K562 (cell line): ENCODE measurements around the gene ARL8A. TPM values are rescaled to one million over a fixed set of nuclear protein-coding genes. Genes with fewer than 3 reads are reported as not detected.

Experiments
- ATAC-seq: fragments of 200-7000 bp; cut with Tn5 transposase; 3 replicates; pipeline ENCODE4 v1.9.1; 2020; ENCODE audit warnings: moderate library complexity
- BruUV-seq: library from RNA; stranded (reverse); fragments of 400-500 nt; replicated peaks from 2 replicates; lab custom pipeline; 2021; lab: Mats Ljungman, UMichigan
- CTCF ChIA-PET: fragments of 300-600 bp; formaldehyde crosslinking; extraction: SDS; loops from one replicate; lab custom pipeline; 2021; ENCODE audit warnings: low intra/inter-chr PET ratio; lab: Yijun Ruan, JAX
- POLR2A ChIA-PET: fragments of 300-600, 350-650 bp; sonication (Branson Sonifier 250); formaldehyde crosslinking; extraction: SDS; loops from one replicate; lab custom pipeline; 2021; ENCODE audit warnings: antibody characterized with exemption, inconsistent platforms; lab: Yijun Ruan, JAX
- DNase-seq, 4 experiments: peaks; one replicate each; pipeline versions ENCODE4 v3.0.0 to v3.0.0-alpha.2; 2011 to 2018; ENCODE audit warnings: low spot score in 3 of 4, mixed read lengths in 3 of 4; ENCODE audit errors: extremely low read depth in 1 of 4
- FAIRE-seq: peaks from 2 replicates; lab custom pipeline; 2011; peaks lifted over from hg19 to GRCh38; lab: Jason Lieb, UNC
- H2AFZ ChIP-seq: 2 replicates; pipeline ENCODE4 v1.6.0; 2011; ENCODE audit warnings: low read depth, low read length, control low read depth, inconsistent platforms
- H3K27ac ChIP-seq: fragments of 200-600 bp; 3 replicates; pipeline ENCODE4 v1.8.0; 2011; ENCODE audit warnings: low read depth, mild to moderate bottlenecking, control low read depth, inconsistent platforms, low read length, moderate library complexity, mixed read lengths; ENCODE audit errors: extremely low read depth
- H3K27me3 ChIP-seq, 2 experiments: fragments of 300-600 bp in 1 of 2; 2 replicates in 1 of 2; 3 replicates in 1 of 2; pipeline versions ENCODE4 v1.6.0 to v1.8.0; 2011; ENCODE audit warnings: inconsistent platforms in 2 of 2, low read length in 2 of 2, mild to moderate bottlenecking in 1 of 2, mixed read lengths in 1 of 2, moderate library complexity in 1 of 2; ENCODE audit not compliant: control insufficient read depth in 2 of 2, insufficient read depth in 2 of 2
- H3K36me3 ChIP-seq: fragments of 300-600 bp; 3 replicates; pipeline ENCODE4 v1.8.0; 2011; ENCODE audit warnings: mild to moderate bottlenecking, low read length, inconsistent platforms; ENCODE audit not compliant: control insufficient read depth, insufficient read depth
- H3K4me1 ChIP-seq, 2 experiments: fragments of 200-600 bp in 1 of 2; replicated peaks in 1 of 2; 2 replicates in 1 of 2; 3 replicates in 1 of 2; pipeline versions ENCODE4 v1.5.1 to v1.8.0; 2011; ENCODE audit warnings: inconsistent platforms in 2 of 2, low read length in 2 of 2, mild to moderate bottlenecking in 1 of 2, mixed read lengths in 1 of 2, moderate library complexity in 1 of 2; ENCODE audit not compliant: control insufficient read depth in 2 of 2, insufficient read depth in 2 of 2
- H3K4me2 ChIP-seq: 2 replicates; pipeline ENCODE4 v1.6.1; 2011; ENCODE audit warnings: low read length, control low read depth, inconsistent platforms, mixed read lengths; ENCODE audit not compliant: insufficient read depth
- H3K4me3 ChIP-seq: fragments of 200-600 bp; sonication (generic), shearing (Covaris generic); 2 replicates; pipeline ENCODE4 v1.5.1; 2016; ENCODE audit warnings: control low read depth, inconsistent platforms
- H3K79me2 ChIP-seq: fragments of 200-600 bp; 3 replicates; pipeline ENCODE4 v1.8.0; 2011; ENCODE audit warnings: low read length, inconsistent platforms; ENCODE audit not compliant: control insufficient read depth, insufficient read depth
- H3K9ac ChIP-seq, 2 experiments: 2 replicates each; pipeline versions ENCODE4 v1.6.0 to v1.6.1; 2011; ENCODE audit warnings: low read depth in 2 of 2, low read length in 2 of 2, control low read depth in 1 of 2, inconsistent platforms in 1 of 2, mild to moderate bottlenecking in 1 of 2, mixed read lengths in 1 of 2; ENCODE audit not compliant: insufficient read depth in 1 of 2
- H3K9me1 ChIP-seq: one replicate; pipeline ENCODE4 v1.6.0; 2011; ENCODE audit warnings: inconsistent platforms, mild to moderate bottlenecking, low read length, moderate library complexity; ENCODE audit not compliant: control insufficient read depth, insufficient read depth
- H3K9me3 ChIP-seq: replicated peaks from 2 replicates; pipeline ENCODE4 v1.5.1; 2011; ENCODE audit warnings: low read depth, low read length, inconsistent platforms; ENCODE audit not compliant: control insufficient read depth, insufficient read depth
- H4K20me1 ChIP-seq: replicated peaks from 2 replicates; pipeline ENCODE4 v1.6.1; 2011; ENCODE audit warnings: low read length, inconsistent platforms, mixed read lengths; ENCODE audit not compliant: control insufficient read depth, insufficient read depth
- EWSR1 ChIP-seq: fragments of 450-650 bp; IDR thresholded peaks from 2 replicates; pipeline ENCODE4 v1.6.1; 2018; ENCODE audit warnings: borderline replicate concordance, mild to moderate bottlenecking, low read depth, moderate library complexity; ENCODE audit not compliant: partially characterized antibody
- PCBP2 ChIP-seq: fragments of 200-400 bp; formaldehyde crosslinking; IDR thresholded peaks from 2 replicates; pipeline ENCODE4 v1.6.1; 2018; ENCODE audit warnings: low read length, low read depth, mild to moderate bottlenecking, moderate library complexity; ENCODE audit not compliant: poor library complexity, severe bottlenecking
- POLR2AphosphoS5 ChIP-seq: IDR thresholded peaks from 2 replicates; pipeline ENCODE4 v1.6.1; 2011; ENCODE audit warnings: mild to moderate bottlenecking, low read depth, low read length, moderate library complexity; ENCODE audit not compliant: control insufficient read depth, insufficient read depth
- POLR2G ChIP-seq: fragments of 200-400 bp; formaldehyde crosslinking; IDR thresholded peaks from 2 replicates; pipeline ENCODE4 v1.6.1; 2017; ENCODE audit warnings: low read depth, mild to moderate bottlenecking, antibody characterized with exemption, low read length, moderate library complexity
- RBFOX2 ChIP-seq: fragments of 200-400 bp; formaldehyde crosslinking; IDR thresholded peaks from 2 replicates; pipeline ENCODE4 v1.6.1; 2017; ENCODE audit warnings: low read depth, mild to moderate bottlenecking, low read length, moderate library complexity
- SPI1 ChIP-seq: IDR thresholded peaks from 2 replicates; pipeline ENCODE4 v1.6.1; 2011; ENCODE audit warnings: low read depth, low read length, control low read depth, borderline replicate concordance
- TFAP4 ChIP-seq: sonication (generic); formaldehyde crosslinking; IDR thresholded peaks from 2 replicates; pipeline ENCODE4 v1.8.0; 2022; ENCODE audit warnings: missing genetic modification reagents, mild to moderate bottlenecking, moderate library complexity, borderline replicate concordance
- ZBTB7A ChIP-seq: IDR thresholded peaks from 2 replicates; pipeline ENCODE4 v1.6.1; 2011; ENCODE audit warnings: low read depth, mild to moderate bottlenecking, low read length, moderate library complexity, borderline replicate concordance; ENCODE audit not compliant: control insufficient read depth
- ZNF184 ChIP-seq: sonication (generic); formaldehyde crosslinking; IDR thresholded peaks from 2 replicates; pipeline ENCODE4 v1.5.0; 2020; ENCODE audit warnings: missing genetic modification reagents
- ZNF780A ChIP-seq: fragments of 250-450 bp; sonication (Bioruptor Pico); IDR thresholded peaks from 2 replicates; pipeline ENCODE4 v1.5.0; 2021; ENCODE audit warnings: mild to moderate bottlenecking
- WGBS: fragments of 100-300 bp; shearing (Covaris generic); methylation state at CpG from one replicate; pipeline ENCODE4 v1.1.6; 2016; ENCODE audit warnings: low coverage, mixed read lengths; ENCODE audit not compliant: insufficient coverage; ENCODE audit errors: missing lambda C conversion rate; 5-methylcytosine and 5-hydroxymethylcytosine counted together
- in situ Hi-C: fragments of 300-500 bp; cut with MboI; formaldehyde crosslinking; loops from 4 replicates; pipeline ENCODE4 v1.15.0; 2018; ENCODE audit warnings: inconsistent platforms, mixed read lengths
- intact Hi-C: fragments of 100-400 bp; cut with micrococcal nuclease; formaldehyde crosslinking; loops from 2 replicates; pipeline ENCODE4 v1.14.2; 2022
- polyA plus RNA-seq, 8 experiments: library from polyadenylated mRNA; depleted of rRNA in 4 of 8; stranded (reverse) in 5 of 8; unstranded in 3 of 8; fragments of >200 nt; fragmentation: Nextera tagmentation in 2 of 8; fragmentation: Illumina TruSeq in 1 of 8; extraction: Ambion mirVana in 2 of 8; extraction: Trizol in 1 of 8; gene quantifications; 2 replicates each; pipeline versions ENCODE4 v1.2.1 to v1.2.3, GENCODE V29; 2011 to 2014; ENCODE audit warnings: inconsistent platforms in 1 of 8, missing spikeins in 1 of 8
- total RNA-seq, 7 experiments: library from RNA; depleted of rRNA in 6 of 7; stranded (reverse); fragments of >200 nt in 6 of 7; fragmentation: Illumina TruSeq in 2 of 7; extraction: Trizol in 2 of 7; gene quantifications; 2 replicates each; pipeline versions ENCODE4 v1.2.1 to v1.2.3, GENCODE V29; 2011 to 2021; ENCODE audit warnings: low replicate concordance in 1 of 7

Gene ARL8A
- total and polyA plus RNA-seq, 9 of the 15 experiments (the other 6 are each of a cell fraction or from before 2014, with no cell fraction given), result 0.17 to 27.3 (median 15.6) TPM

DNA sequence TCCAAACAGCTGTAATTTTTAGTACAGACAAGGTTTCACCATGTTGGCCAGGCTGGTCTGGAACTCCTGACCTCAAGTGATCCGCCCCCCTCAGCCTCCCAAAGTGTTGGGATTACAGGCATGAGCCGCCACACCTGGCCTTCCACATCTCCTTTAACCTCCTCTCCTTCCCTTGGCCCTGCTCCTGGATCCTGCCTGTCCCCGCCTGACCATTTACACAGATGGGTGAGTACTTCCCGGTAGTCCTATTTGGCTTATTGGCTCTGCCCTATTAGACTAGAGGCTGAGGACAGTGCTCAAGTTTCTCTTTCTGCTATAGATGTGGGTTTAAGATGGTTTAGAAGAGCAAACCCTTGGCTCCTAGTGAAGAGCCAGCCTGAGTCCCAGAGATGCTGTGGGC, 8.7 kb upstream of the ARL8A start:
- Histone ChIP-seq H3K27ac (no peak overlapping the region), H3K79me2 (peaks cover 41% of the 10 kb centered on the region), H3K9me3 (no peaks in the 10 kb centered on the region), H4K20me1 (no peaks in the 10 kb centered on the region), H3K36me3 (peaks cover 97% of the 10 kb centered on the region), H3K4me3 (no peak overlapping the region), H3K4me1 (peaks cover 27 to 46% of the 10 kb centered on the region in 2 experiments), H3K9ac (no peak overlapping the region), H3K9me1 (no peaks in the 10 kb centered on the region), H3K4me2 (no peak overlapping the region), H3K27me3 (no peaks in the 10 kb centered on the region), H2AFZ (no peak overlapping the region)
- peak; percentile 52; the same call in 1 of the 2 replicates for TF ChIP-seq POLR2AphosphoS5
- TF ChIP-seq ZNF780A, result no peak
- DNase-seq (no peak), ATAC-seq (no peak), FAIRE-seq (no peak)
- in situ Hi-C loops, result no loop called here
- no TSS peak for BruUV-seq
- ChIA-PET CTCF (no interaction called here), POLR2A (interaction anchor here (0.6 to 2.3 kb wide), 5 partner anchors 9 to 242 kb away, joined by 3 to 21 read pairs (median 3); partner anchors contain the start of genes ARL8A and TIMM17A)
- 96% methylated on average over 4 of the region's 4 CpGs for WGBS
- intact Hi-C loops, result loop anchor here (10.0 kb wide), 1 partner anchor 652 kb away; the partner anchor contains the start of gene KDM5B

DNA sequence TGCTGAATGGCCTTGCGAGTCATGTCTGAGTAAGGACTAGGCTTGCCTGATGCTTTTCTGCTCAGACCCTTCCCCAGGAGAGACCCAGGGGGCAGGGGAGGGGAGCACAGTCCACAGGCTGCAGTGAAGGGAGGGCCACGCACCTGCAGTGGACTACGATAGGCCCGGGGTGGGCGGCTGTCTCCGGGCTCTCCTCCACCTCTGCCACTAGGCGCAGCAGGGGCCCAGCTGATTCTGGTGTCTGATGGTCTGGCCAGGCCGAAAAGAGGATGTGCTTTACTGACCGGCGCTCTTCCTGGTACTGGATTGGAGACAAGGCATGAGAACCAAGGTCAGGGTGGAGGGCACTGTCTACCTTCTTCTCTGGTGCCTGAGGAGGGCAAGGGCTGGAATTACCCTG, 7.9 kb upstream of the ARL8A start:
- ChIA-PET POLR2A (interaction anchor here (0.6 to 1.1 kb wide), 5 partner anchors 8 to 241 kb away, joined by 3 to 4 read pairs (median 3); partner anchors contain the start of genes ARL8A and TIMM17A), CTCF (no interaction called here)
- peaks cover 97% of the 10 kb centered on the region for H3K36me3 ChIP-seq
- intact Hi-C loops, result loop anchor here (10.0 kb wide), 1 partner anchor 652 kb away; the partner anchor contains the start of gene KDM5B
- H3K9me1 ChIP-seq, result no peaks in the 10 kb centered on the region
- BruUV-seq, result no TSS peak
- no peak overlapping the region for H3K27ac ChIP-seq
- H2AFZ ChIP-seq, result no peak overlapping the region
- no peaks in the 10 kb centered on the region for H3K9me3 ChIP-seq
- peak overlapping the region in 1 of 2 experiments; percentile 53; a peak in 1 of 4 replicates for H3K9ac ChIP-seq
- no peak overlapping the region for H3K4me3 ChIP-seq
- FAIRE-seq (no peak), ATAC-seq (no peak), DNase-seq (peak in 1 of 4 experiments; percentile 23)
- H3K79me2 ChIP-seq, result peaks cover 32% of the 10 kb centered on the region
- peaks cover 22 to 37% of the 10 kb centered on the region in 2 experiments for H3K4me1 ChIP-seq
- in situ Hi-C loops, result no loop called here
- 92% methylated on average over 10 of the region's 10 CpGs for WGBS
- H3K4me2 ChIP-seq, result no peak overlapping the region
- TF ChIP-seq SPI1 (0 out of 2 replicates have a peak, but pooled peaks have one; percentile 2), POLR2G (0 out of 2 replicates have a peak, but pooled peaks have one; percentile 50), TFAP4 (CRISPR knock-in tag) (peak; percentile 57), POLR2AphosphoS5 (peak; percentile 36; the same call in 1 of the 2 replicates), EWSR1 (no peak), PCBP2 (no peak), RBFOX2 (peak; percentile 45; the same call in 1 of the 2 replicates), ZNF184 (CRISPR knock-in tag) (no peak), ZBTB7A (0 out of 2 replicates have a peak, but pooled peaks have one; percentile 36)
- H4K20me1 ChIP-seq, result peaks cover 2% of the 10 kb centered on the region; the same call in 1 of the 2 replicates
- no peaks in the 10 kb centered on the region for H3K27me3 ChIP-seq
